GM10847 (cell line): Measurements from ENCODE around the gene NEXMIF.

Source experiments
- POLR2A ChIP-seq: IDR thresholded peaks from 2 replicates; pipeline ENCODE4 v1.6.1; 2011; ENCODE audit not compliant: insufficient read length; ENCODE audit errors: extremely low read depth

Gene NEXMIF

DNA sequence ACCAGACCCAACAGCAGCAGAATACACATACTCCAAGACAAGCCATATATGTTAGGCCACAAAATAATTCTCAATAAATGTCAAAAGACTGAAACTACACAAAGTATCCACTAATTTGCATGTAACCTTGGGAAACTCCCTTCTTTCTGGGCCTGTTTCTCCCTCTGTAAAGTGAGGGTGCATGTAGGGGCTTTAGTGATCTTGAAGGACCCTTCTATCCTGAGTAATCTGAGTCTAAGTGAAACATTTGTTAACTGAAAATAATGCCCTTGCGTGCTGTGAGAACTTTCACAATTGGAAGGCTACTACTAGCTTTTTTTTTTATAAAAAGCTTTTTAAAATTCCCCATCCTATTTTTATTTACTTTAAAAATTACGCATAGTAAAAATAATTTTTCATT lies 125.2 kb downstream of the NEXMIF start:
- TF ChIP-seq POLR2A = no peak

DNA sequence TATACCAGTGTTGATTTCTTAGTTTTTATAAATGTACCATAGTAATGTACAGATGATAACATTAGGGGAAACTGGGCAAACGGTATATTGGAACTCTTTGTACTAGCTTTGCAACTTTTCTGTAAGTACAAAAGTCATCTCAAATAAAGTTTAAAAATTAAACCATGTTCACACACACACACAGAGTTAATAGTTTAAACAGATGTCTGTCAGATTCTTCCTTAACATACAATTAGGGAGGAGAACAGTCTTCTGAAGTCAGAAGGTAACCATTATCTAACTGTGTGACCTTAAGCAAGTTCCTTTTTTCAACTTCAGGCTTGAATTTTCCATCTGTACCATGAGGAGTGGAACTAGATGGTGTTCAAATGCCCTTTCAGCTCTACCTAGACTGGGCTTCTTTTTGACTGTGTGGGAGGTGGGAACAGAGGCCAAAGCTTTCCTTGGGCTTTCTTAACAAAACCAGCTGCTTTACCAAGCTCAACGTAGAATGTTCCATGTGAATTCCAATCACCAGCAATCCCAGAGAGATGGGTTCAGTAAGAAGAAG lies 127.8 kb downstream of the NEXMIF start:
- no peak for TF ChIP-seq POLR2A

DNA sequence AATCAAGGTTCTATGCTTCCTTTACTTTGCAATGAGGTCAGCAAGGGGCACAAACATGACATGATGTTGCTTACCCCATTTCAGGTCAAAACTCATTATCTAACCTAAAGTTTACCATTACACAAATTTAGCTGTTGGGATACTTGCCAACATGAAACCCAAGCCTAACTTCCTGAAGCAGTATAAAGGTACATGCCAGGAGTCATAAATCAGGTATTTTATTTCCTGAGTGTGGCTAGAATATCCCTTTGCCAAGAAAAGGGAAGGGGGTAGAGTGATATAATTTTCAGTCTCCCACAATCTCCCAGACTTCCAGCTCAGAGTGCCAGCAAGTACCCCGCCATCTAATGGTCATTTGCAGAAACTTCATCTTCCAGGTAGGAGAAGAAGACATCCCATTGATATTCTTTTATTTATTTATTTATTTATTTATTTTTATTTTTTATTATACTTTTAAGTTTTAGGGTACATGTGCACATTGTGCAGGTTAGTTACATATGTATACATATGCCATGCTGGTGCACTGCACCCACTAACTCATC lies 136.6 kb downstream of the NEXMIF start:
- no peak for TF ChIP-seq POLR2A

DNA sequence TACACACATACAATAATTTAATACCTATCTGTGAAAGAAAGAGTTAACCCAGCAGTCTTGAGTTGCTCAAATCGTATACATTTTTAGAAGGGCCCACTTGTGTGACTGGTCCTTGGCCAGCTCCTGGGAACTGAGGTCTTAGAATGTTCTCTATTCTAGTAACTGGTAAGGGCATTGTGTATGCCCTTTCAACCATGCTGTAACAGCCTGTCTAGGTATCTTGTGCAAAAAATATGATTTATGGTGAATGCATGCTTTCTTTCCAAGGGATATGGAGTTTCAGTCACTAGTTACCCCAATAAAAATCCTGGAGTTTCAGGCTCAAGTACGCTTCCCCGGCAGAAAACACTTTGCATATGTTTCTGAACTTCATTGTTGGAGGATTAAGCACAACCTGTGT lies 140.6 kb downstream of the NEXMIF start:
- TF ChIP-seq POLR2A = no peak

DNA sequence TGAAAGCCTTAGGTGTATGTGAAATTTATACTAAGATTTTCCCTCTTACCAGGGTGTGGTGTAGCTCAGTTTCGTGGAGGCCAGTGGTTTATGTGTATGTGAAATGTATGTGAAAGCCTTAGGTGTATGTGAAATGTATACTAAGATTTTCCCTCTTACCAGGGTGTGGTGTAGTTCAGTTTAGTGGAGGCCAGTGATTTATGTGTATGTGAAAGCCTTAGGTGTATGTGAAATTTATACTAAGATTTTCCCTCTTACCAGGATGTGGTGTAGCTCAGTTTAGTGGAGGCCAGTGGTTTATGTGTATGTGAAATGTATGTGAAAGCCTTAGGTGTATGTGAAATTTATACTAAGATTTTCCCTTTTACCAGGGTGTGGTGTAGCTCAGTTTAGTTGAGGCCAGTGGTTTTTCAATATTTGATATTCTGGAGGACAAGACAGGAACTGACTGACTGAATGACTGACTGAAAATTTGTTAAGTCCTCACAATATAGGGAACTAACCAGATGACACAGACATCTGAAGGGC lies 143.7 kb downstream of the NEXMIF start:
- no peak for TF ChIP-seq POLR2A

DNA sequence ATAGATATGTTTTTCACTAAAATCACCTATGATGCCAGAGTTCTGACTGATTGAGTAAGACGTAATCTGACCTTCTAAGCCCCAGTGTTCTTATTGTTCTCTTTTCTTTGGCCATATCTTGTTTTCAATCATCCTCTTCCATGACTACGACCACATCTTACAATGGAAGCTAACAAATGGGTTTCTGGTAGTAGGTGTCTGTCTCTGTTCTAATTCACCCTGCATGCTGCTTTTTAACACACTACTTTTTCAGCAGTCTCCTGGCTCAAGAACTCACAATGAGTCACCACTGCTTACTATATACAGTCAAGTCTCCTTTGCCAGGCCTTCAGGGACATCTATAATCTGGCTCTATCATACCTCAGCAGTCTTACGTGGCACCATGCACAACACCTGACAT lies 146.1 kb downstream of the NEXMIF start:
- TF ChIP-seq POLR2A = no peak

DNA sequence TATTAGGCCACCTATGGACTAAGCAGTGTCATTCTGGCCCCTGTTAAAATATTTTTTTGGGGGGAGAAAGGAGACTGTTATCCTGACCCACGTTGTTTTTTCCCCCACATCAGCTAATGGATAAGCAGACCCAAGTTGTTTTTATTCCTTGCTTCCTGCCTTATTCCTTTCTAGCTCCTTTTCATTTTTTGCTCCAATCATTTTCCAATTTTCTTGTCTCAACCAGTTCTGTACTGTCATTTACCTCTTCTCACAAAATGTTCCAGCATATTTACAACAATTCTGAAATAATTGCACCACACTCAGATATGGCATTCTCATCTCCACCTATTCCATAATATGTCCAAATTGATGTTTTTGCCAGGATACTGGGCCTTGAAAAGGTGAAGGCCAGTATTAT lies 150.3 kb downstream of the NEXMIF start:
- no peak for TF ChIP-seq POLR2A

DNA sequence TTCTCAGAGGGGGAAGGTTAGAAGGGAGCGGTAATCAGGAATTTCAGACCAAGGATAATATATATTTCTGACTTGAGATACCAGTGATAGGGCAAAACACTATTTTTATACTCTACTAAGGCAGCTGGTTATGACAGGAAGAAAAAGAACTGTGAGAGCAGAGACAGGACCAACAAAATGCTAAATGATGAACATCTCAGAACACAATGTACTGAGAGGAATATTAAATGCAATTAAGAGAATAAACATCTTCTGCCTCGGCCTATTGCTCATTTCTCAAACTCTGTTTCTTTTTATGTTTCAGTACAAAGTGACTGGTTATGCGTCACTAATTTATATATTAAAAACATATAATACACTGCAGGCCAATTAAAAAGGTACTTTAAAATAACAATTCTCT lies 188.8 kb downstream of the NEXMIF start:
- TF ChIP-seq POLR2A = no peak

DNA sequence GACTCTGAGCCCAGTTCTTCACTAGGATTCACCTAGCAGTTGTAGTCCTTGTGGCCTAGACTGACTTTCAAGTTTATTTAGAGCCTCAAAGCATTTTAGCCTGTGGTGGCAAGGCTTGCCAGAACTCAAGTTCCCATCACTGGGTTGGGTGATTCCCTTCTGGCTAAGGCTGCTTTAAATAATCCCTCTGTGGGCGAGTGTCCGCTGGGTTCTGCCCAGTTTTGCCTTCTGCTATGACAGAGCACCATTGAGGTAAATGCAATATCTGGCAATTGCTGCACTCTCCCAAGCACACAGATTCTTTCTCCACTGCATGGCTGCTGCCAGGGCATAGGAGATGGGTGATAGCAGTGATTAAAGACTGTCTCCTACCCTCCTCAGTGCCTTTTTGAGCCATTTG lies 220.0 kb downstream of the NEXMIF start:
- TF ChIP-seq POLR2A = no peak

DNA sequence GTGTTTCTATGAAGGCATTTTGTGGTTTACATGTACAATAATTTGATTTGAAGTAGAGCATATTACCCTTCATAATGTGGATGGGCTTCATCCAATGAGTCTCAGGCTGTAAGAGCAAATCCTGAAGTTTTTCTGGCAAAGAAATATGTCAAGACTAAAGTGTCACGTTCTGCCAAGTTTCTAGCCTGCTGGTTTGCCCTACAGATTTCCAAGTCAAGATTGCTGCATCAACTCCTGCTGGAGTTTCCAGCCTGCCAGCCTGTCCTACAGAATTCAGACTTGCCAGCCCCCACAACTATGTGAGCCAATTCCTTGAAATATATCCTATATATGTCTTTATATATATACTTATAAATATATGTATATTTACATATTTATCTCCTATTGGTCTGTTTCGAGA lies 240.8 kb downstream of the NEXMIF start:
- no peak for TF ChIP-seq POLR2A
